Sigmoid colon (tissue), 7 donors: ENCODE results near the gene GALNT17. TPM values are rescaled to one million over a fixed set of nuclear protein-coding genes. Genes with fewer than 3 reads are reported as not detected.

Experiments used
- DNase-seq: peaks from one replicate; pipeline ENCODE4 v3.0.0-alpha.2; 2019
- H3K27ac ChIP-seq, 4 donors: fragments of 200-600 bp; sonication (generic); one replicate each; pipeline ENCODE4 v1.5.1; 2016 to 2019; ENCODE audit warnings: mild to moderate bottlenecking in 1 of 4
- H3K27me3 ChIP-seq, 3 donors: fragments of 200-600 bp; sonication (generic); one replicate each; pipeline ENCODE4 v1.5.1; 2019; ENCODE audit warnings: mild to moderate bottlenecking in 1 of 3
- H3K36me3 ChIP-seq, 4 donors: fragments of 200-600 bp; sonication (generic); one replicate each; pipeline ENCODE4 v1.5.1; 2016 to 2019
- H3K4me1 ChIP-seq, 4 donors: fragments of 200-600 bp; sonication (generic); one replicate each; pipeline ENCODE4 v1.5.1; 2017 to 2019
- H3K4me3 ChIP-seq, 4 donors: fragments of 200-600 bp; sonication (generic); one replicate each; pipeline ENCODE4 v1.5.1; 2017 to 2019; ENCODE audit warnings: mild to moderate bottlenecking in 2 of 4, moderate library complexity in 1 of 4
- H3K9me3 ChIP-seq, 4 donors: fragments of 200-600 bp in 3 of 4; sonication (generic) in 3 of 4; one replicate each; pipeline versions ENCODE4 v1.5.1 to v1.6.1; 2013 to 2019
- EP300 ChIP-seq, 4 donors: sonication (generic); formaldehyde crosslinking; IDR thresholded peaks; one replicate each; pipeline ENCODE4 v1.6.1; 2017; ENCODE audit warnings: antibody characterized with exemption in 4 of 4
- POLR2A ChIP-seq, 2 donors: fragments of 450-650 bp; IDR thresholded peaks; one replicate each; pipeline ENCODE4 v1.6.1; 2016; ENCODE audit warnings: antibody characterized with exemption in 2 of 2, mild to moderate bottlenecking in 2 of 2, moderate library complexity in 2 of 2
- POLR2AphosphoS5 ChIP-seq, 4 donors: sonication (generic); formaldehyde crosslinking; IDR thresholded peaks; one replicate each; pipeline ENCODE4 v1.6.1; 2017; ENCODE audit warnings: antibody characterized with exemption in 4 of 4
- WGBS, 2 donors: extraction: QIAGEN DNeasy Blood & Tissue Kit; methylation state at CpG; one replicate each; pipeline ENCODE4 v1.1.7; 2013; 5-methylcytosine and 5-hydroxymethylcytosine counted together
- intact Hi-C: fragments of 100-400 bp; cut with DNase I; formaldehyde crosslinking; loops from one replicate; pipeline ENCODE4 v1.15.1; 2023
- polyA plus RNA-seq, 3 donors: library from polyadenylated mRNA; stranded (reverse); fragments of 200-250 nt; gene quantifications; one replicate each; pipeline ENCODE4 v1.2.3, GENCODE V29; 2013
- total RNA-seq, 4 donors: library from RNA; depleted of rRNA; stranded (reverse); fragments of >200 nt; gene quantifications; one replicate each; pipeline ENCODE4 v1.1.0, GENCODE V29; 2016
- TF ChIP-seq, protein P1 (sequence below), 4 experiments: fragments of 450-650 bp in 3 of 4; fragments of 200-600 bp in 1 of 4; IDR thresholded peaks; one replicate each; pipeline ENCODE4 v1.5.1; 2016 to 2019; ENCODE audit warnings: antibody characterized with exemption in 4 of 4, mild to moderate bottlenecking in 3 of 4, moderate library complexity in 2 of 4
- donor health status: healthy with polysubstance abuse.
- donor health status: Bipolar disorder and iron deficiency.
- donor health status: healthy.

The GALNT17 gene
- total and polyA plus RNA-seq, 7 donors: 1.8 to 45.4 (median 15.1) TPM; not detected in 1

DNA sequence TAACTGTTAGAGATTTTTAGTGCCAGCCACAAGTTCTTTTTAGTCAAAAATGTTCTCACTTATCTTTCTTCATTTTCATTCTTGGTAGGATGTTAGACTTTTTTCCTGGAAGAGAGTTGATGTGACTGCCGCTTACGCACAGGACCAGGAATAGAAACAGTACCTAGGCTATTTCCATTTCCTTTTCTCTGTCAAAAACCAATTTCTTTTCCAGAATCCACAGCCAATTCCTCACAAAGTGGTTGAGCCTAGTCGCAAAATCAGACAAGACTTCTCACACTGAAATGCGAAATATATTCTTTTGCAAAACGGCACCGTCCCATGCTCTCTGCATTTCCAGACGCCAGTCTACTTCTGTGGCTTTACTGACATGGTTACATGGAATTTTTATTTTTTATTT, 394.2 kb downstream of the GALNT17 start:
- Histone ChIP-seq H3K27ac (no peak overlapping the region), H3K9me3 (no peaks in the 10 kb centered on the region), H3K27me3 (no peaks in the 10 kb centered on the region), H3K36me3 (no peaks in the 10 kb centered on the region), H3K4me1 (no peaks in the 10 kb centered on the region), H3K4me3 (no peak overlapping the region)
- DNase-seq: no peak
- 95 to 96% methylated on average over 7 of the region's 7 CpGs for WGBS, 2 donors
- TF ChIP-seq POLR2A (IDR thresholded peaks at IDR 0.05): no peak
- TF ChIP-seq POLR2AphosphoS5 (IDR thresholded peaks at IDR 0.05): no peak
- TF ChIP-seq, protein P1, sequence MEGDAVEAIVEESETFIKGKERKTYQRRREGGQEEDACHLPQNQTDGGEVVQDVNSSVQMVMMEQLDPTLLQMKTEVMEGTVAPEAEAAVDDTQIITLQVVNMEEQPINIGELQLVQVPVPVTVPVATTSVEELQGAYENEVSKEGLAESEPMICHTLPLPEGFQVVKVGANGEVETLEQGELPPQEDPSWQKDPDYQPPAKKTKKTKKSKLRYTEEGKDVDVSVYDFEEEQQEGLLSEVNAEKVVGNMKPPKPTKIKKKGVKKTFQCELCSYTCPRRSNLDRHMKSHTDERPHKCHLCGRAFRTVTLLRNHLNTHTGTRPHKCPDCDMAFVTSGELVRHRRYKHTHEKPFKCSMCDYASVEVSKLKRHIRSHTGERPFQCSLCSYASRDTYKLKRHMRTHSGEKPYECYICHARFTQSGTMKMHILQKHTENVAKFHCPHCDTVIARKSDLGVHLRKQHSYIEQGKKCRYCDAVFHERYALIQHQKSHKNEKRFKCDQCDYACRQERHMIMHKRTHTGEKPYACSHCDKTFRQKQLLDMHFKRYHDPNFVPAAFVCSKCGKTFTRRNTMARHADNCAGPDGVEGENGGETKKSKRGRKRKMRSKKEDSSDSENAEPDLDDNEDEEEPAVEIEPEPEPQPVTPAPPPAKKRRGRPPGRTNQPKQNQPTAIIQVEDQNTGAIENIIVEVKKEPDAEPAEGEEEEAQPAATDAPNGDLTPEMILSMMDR (IDR thresholded peaks at IDR 0.05): no peak
- no peak for TF ChIP-seq EP300 (IDR thresholded peaks at IDR 0.05)
- intact Hi-C loops: no loop called here

DNA sequence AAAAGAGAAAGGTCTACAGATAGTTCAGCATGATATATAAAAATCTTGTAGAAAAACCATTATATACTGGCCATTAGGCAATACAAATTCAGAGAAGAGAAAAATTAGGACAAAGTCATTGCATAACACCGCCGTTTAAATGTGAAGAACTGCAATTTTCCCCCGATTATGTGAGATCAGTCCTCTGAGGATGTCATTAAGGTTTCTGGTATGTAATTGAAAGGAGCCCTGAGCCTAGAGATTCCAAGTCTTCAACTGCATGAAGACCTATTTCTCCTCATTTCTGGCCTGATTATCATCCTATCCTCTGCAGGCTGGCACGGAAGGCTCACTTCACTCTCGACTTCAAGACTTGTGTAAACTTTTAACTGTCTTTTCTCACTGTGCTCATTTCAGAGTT, 395.3 kb downstream of the GALNT17 start:
- 70 to 74% methylated on average over 5 of the region's 5 CpGs for WGBS, 2 donors
- H3K27me3 ChIP-seq: no peaks in the 10 kb centered on the region
- H3K4me3 ChIP-seq: no peak overlapping the region
- no peaks in the 10 kb centered on the region for H3K36me3 ChIP-seq
- no peaks in the 10 kb centered on the region for H3K4me1 ChIP-seq
- TF ChIP-seq POLR2AphosphoS5 (IDR thresholded peaks at IDR 0.05) (no peak), POLR2A (IDR thresholded peaks at IDR 0.05) (no peak), EP300 (IDR thresholded peaks at IDR 0.05) (no peak)
- TF ChIP-seq, protein P1 (IDR thresholded peaks at IDR 0.05): no peak
- intact Hi-C loops: no loop called here
- no peak for DNase-seq
- H3K9me3 ChIP-seq: no peaks in the 10 kb centered on the region
- H3K27ac ChIP-seq: no peak overlapping the region

DNA sequence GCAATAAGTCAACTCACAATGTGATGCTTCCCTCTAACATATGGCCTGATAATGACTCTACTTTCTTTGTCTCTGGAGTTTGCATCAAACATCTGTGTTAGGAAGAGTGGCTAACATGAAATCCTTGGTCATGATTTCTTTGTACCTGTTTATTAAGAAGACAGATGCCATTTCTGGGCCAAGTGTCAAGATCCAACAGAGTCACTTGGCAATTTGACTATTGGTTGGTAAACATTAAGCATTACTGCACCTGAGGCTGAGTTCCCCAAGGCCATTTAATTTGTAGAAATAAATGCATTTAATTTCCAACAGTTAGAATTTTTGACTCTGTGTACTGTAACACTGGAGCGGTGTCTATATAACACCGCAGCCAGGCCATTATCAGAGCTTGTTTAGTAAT, 403.7 kb downstream of the GALNT17 start:
- H3K27ac ChIP-seq: no peak overlapping the region
- intact Hi-C loops: no loop called here
- H3K4me3 ChIP-seq: no peak overlapping the region
- TF ChIP-seq POLR2AphosphoS5 (IDR thresholded peaks at IDR 0.05): no peak
- TF ChIP-seq, protein P1 (IDR thresholded peaks at IDR 0.05): no peak
- TF ChIP-seq POLR2A (IDR thresholded peaks at IDR 0.05): no peak
- no peak for TF ChIP-seq EP300 (IDR thresholded peaks at IDR 0.05)
- no peak for DNase-seq
- no peaks in the 10 kb centered on the region for H3K9me3 ChIP-seq
- 93 to 97% methylated on average over 2 of the region's 2 CpGs for WGBS, 2 donors
- no peaks in the 10 kb centered on the region for H3K4me1 ChIP-seq
- no peaks in the 10 kb centered on the region for H3K36me3 ChIP-seq
- no peaks in the 10 kb centered on the region for H3K27me3 ChIP-seq

DNA sequence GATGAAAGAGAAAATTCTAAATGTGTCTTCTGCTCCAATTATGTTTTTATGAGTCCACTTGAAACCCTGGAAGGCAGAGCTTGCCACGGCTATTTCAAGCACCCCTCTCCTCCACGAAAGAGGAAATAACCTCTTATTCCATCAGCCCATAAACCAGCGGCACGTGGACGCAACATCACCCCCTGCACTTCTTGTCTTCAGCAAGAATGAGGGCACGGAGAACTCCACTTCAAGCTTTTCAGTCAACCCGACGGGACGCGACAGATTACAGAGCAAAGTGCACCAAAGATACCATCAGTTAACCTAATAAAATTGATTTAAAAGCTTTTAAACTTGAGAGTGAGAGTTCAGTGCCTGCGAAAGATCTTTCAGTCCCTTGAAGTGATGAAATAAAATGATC, 406.3 kb downstream of the GALNT17 start:
- DNase-seq: no peak
- no peaks in the 10 kb centered on the region for H3K27me3 ChIP-seq
- intact Hi-C loops: no loop called here
- 29 to 34% methylated on average over 11 of the region's 11 CpGs for WGBS, 2 donors
- peaks cover 0 to 6% (median 0%) of the 10 kb centered on the region in 4 donors for H3K4me1 ChIP-seq
- no peak overlapping the region for H3K4me3 ChIP-seq
- TF ChIP-seq POLR2AphosphoS5 (IDR thresholded peaks at IDR 0.05) (no peak), POLR2A (IDR thresholded peaks at IDR 0.05) (no peak), EP300 (IDR thresholded peaks at IDR 0.05) (no peak)
- TF ChIP-seq, protein P1 (IDR thresholded peaks at IDR 0.05): no peak
- no peaks in the 10 kb centered on the region for H3K36me3 ChIP-seq
- H3K9me3 ChIP-seq: no peaks in the 10 kb centered on the region
- no peak overlapping the region for H3K27ac ChIP-seq

DNA sequence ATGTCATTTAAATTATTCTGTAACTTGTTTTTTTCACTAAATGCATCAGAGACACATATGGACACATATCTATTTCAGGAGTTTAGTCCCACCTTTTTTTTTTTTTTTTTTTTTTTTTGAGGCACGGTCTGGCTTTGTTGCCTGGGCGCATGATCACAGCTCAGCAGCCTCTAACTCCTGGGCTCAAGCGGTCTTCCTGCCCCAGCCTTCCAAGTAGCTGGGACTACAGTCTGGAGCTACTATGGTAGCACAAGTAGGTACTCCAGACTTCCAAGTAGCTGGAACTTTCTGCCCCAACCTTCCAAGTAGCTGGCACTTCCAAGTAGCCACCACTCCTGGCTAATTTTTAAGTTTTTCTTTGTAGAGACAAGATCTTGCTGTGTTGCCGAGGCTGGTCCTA, 407.7 kb downstream of the GALNT17 start:
- intact Hi-C loops: no loop called here
- Histone ChIP-seq H3K36me3 (no peaks in the 10 kb centered on the region), H3K4me3 (no peak overlapping the region), H3K27me3 (no peaks in the 10 kb centered on the region), H3K4me1 (peaks cover 0 to 6% (median 0%) of the 10 kb centered on the region in 4 donors), H3K27ac (no peak overlapping the region), H3K9me3 (no peaks in the 10 kb centered on the region)
- TF ChIP-seq EP300 (IDR thresholded peaks at IDR 0.05): no peak
- TF ChIP-seq POLR2A (IDR thresholded peaks at IDR 0.05): no peak
- TF ChIP-seq POLR2AphosphoS5 (IDR thresholded peaks at IDR 0.05): no peak
- TF ChIP-seq, protein P1 (IDR thresholded peaks at IDR 0.05): no peak
- no peak for DNase-seq
- 94% methylated on average over 4 of the region's 4 CpGs for WGBS, 2 donors
